Measurements from ENCODE around the gene GPRC5D. TPM values are rescaled to one million over a fixed set of nuclear protein-coding genes. Genes with fewer than 3 reads are reported as not detected.

The GPRC5D gene
- total RNA-seq, 2 donors from 2014 or later: not detected

- Histone ChIP-seq H3K4me3 (ENCODE audit: low read length) (no peak overlapping the region), H3K9ac (ENCODE audit: extremely low read depth, low read length, poor library complexity, severe bottlenecking) (no peak overlapping the region), H3K4me1 (ENCODE audit: control insufficient read depth, insufficient read depth, low read length) (no peaks in the 10 kb centered on the region), H3K36me3 (ENCODE audit: control insufficient read depth, insufficient read depth, low read length) (peaks cover 16% of the 10 kb centered on the region), H3K27me3 (ENCODE audit: control insufficient read depth, insufficient read depth, low read length, poor library complexity, severe bottlenecking) (no peaks in the 10 kb centered on the region), H3K27ac (ENCODE audit: low read depth, low read length) (no peak overlapping the region), H3K9me3 (ENCODE audit: control insufficient read depth, low read length) (no peaks in the 10 kb centered on the region)
- Mint-ChIP-seq H3K4me3 (no peak overlapping the region), H3K27ac (no peak overlapping the region), H3K4me1 (peaks cover 6% of the 10 kb centered on the region), H3K27me3 (ENCODE audit: insufficient read depth) (peaks cover 2% of the 10 kb centered on the region), H3K36me3 (ENCODE audit: low read depth) (peaks cover 15% of the 10 kb centered on the region), H3K9me3 (no peaks in the 10 kb centered on the region)
- 100% methylated on average over 1 of the region's 1 CpG for WGBS, 2 experiments (ENCODE audit: insufficient coverage in 1 of 2, insufficient read length in 1 of 2)
- DNase-seq: no peak
- no peak for TF ChIP-seq CTCF (conservative IDR thresholded peaks at IDR 0.05)
These were observed 466 bp downstream of the GPRC5D start for GRCh38 chr12:12951504-12951903.

GRCh38 chr12:12947902-12948301 lies 4.1 kb downstream of the GPRC5D start:
- H3K27ac ChIP-seq (ENCODE audit: low read depth, low read length): no peak overlapping the region
- TF ChIP-seq CTCF (conservative IDR thresholded peaks at IDR 0.05): no peak
- peaks cover 16% of the 10 kb centered on the region for H3K36me3 ChIP-seq (ENCODE audit: control insufficient read depth, insufficient read depth, low read length)
- H3K4me1 Mint-ChIP-seq: no peaks in the 10 kb centered on the region
- H3K9ac ChIP-seq (ENCODE audit: extremely low read depth, low read length, poor library complexity, severe bottlenecking): no peak overlapping the region
- H3K27me3 ChIP-seq (ENCODE audit: control insufficient read depth, insufficient read depth, low read length, poor library complexity, severe bottlenecking): no peaks in the 10 kb centered on the region
- DNase-seq: no peak
- 97 to 100% methylated on average over 3 to 4 of the region's 4 CpGs for WGBS, 2 experiments (ENCODE audit: insufficient coverage in 1 of 2, insufficient read length in 1 of 2)
- no peak overlapping the region for H3K4me3 ChIP-seq (ENCODE audit: low read length)
- H3K36me3 Mint-ChIP-seq (ENCODE audit: low read depth): peaks cover 15% of the 10 kb centered on the region
- H3K9me3 Mint-ChIP-seq: no peaks in the 10 kb centered on the region
- H3K9me3 ChIP-seq (ENCODE audit: control insufficient read depth, low read length): no peaks in the 10 kb centered on the region
- no peak overlapping the region for H3K27ac Mint-ChIP-seq
- peaks cover 2% of the 10 kb centered on the region for H3K27me3 Mint-ChIP-seq (ENCODE audit: insufficient read depth)
- no peak overlapping the region for H3K4me3 Mint-ChIP-seq
- H3K4me1 ChIP-seq (ENCODE audit: control insufficient read depth, insufficient read depth, low read length): no peaks in the 10 kb centered on the region

- no peak for TF ChIP-seq CTCF (conservative IDR thresholded peaks at IDR 0.05)
- no peak overlapping the region for H3K27ac ChIP-seq (ENCODE audit: low read depth, low read length)
- H3K27me3 ChIP-seq (ENCODE audit: control insufficient read depth, insufficient read depth, low read length, poor library complexity, severe bottlenecking): no peaks in the 10 kb centered on the region
- H3K27ac Mint-ChIP-seq: no peak overlapping the region
- H3K9me3 Mint-ChIP-seq: no peaks in the 10 kb centered on the region
- DNase-seq: no peak
- H3K27me3 Mint-ChIP-seq (ENCODE audit: insufficient read depth): peaks cover 2% of the 10 kb centered on the region
- 95 to 96% methylated on average over 6 to 7 of the region's 7 CpGs for WGBS, 2 experiments (ENCODE audit: insufficient coverage in 1 of 2, insufficient read length in 1 of 2)
- no peaks in the 10 kb centered on the region for H3K4me1 Mint-ChIP-seq
- peaks cover 16% of the 10 kb centered on the region for H3K36me3 ChIP-seq (ENCODE audit: control insufficient read depth, insufficient read depth, low read length)
- H3K9me3 ChIP-seq (ENCODE audit: control insufficient read depth, low read length): no peaks in the 10 kb centered on the region
- peaks cover 15% of the 10 kb centered on the region for H3K36me3 Mint-ChIP-seq (ENCODE audit: low read depth)
- no peaks in the 10 kb centered on the region for H3K4me1 ChIP-seq (ENCODE audit: control insufficient read depth, insufficient read depth, low read length)
- H3K4me3 ChIP-seq (ENCODE audit: low read length): no peak overlapping the region
- no peak overlapping the region for H3K4me3 Mint-ChIP-seq
- H3K9ac ChIP-seq (ENCODE audit: extremely low read depth, low read length, poor library complexity, severe bottlenecking): no peak overlapping the region
These were observed 5.1 kb downstream of the GPRC5D start for GRCh38 chr12:12946686-12947355.

Measured in endodermal cell (in vitro differentiated cells).